ENCODE data around the gene RAPGEF5.

DNA sequence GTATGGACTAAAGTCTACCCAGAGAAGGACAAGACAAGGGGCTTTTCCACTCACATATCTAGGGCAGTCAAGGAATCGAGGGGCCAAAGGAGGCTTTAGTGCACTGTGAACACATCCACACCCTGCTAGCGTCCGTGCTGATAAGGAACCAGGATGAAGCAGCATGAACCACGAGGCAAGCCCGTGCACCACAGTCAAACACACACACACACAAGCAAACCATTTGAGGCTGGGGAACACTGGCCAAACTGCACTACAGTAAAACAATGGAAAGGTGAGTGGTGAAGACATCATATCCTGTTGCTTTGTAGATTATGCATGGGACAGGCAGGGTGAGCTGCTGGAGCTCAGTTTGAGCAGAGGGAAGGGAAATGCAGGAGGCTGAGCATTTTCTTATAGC is 233.8 kb downstream of the RAPGEF5 start:
- TF ChIP-seq, protein P1, sequence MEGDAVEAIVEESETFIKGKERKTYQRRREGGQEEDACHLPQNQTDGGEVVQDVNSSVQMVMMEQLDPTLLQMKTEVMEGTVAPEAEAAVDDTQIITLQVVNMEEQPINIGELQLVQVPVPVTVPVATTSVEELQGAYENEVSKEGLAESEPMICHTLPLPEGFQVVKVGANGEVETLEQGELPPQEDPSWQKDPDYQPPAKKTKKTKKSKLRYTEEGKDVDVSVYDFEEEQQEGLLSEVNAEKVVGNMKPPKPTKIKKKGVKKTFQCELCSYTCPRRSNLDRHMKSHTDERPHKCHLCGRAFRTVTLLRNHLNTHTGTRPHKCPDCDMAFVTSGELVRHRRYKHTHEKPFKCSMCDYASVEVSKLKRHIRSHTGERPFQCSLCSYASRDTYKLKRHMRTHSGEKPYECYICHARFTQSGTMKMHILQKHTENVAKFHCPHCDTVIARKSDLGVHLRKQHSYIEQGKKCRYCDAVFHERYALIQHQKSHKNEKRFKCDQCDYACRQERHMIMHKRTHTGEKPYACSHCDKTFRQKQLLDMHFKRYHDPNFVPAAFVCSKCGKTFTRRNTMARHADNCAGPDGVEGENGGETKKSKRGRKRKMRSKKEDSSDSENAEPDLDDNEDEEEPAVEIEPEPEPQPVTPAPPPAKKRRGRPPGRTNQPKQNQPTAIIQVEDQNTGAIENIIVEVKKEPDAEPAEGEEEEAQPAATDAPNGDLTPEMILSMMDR (IDR thresholded peaks at IDR 0.05) = no peak
- TF ChIP-seq POLR2AphosphoS5 (IDR thresholded peaks at IDR 0.05) = no peak
- TF ChIP-seq POLR2A (IDR thresholded peaks at IDR 0.05) = no peak
- no peak for TF ChIP-seq EP300 (IDR thresholded peaks at IDR 0.05)

All from stomach (tissue), 4 donors.